Testis (tissue), 2 donors: ENCODE measurements around the gene NFATC1.

Experiments
- CTCF ChIP-seq, 3 experiments: fragments of 450-650 bp in 2 of 3; fragments of 200-600 bp in 1 of 3; sonication (generic) in 1 of 3; IDR thresholded peaks; one replicate each; pipeline ENCODE4 v1.5.1; 2016 to 2019; ENCODE audit warnings: antibody characterized with exemption in 3 of 3, mild to moderate bottlenecking in 2 of 3, moderate library complexity in 1 of 3
- POLR2A ChIP-seq: fragments of 450-650 bp; IDR thresholded peaks from one replicate; pipeline ENCODE4 v1.6.1; 2017; ENCODE audit warnings: antibody characterized with exemption, mild to moderate bottlenecking, moderate library complexity

- no peak for TF ChIP-seq CTCF (IDR thresholded peaks at IDR 0.05)
- TF ChIP-seq POLR2A: no peak
Measured at GRCh38 chr18:79442508-79443221, 46.9 kb downstream of the NFATC1 start.
